ENCODE data around the gene ST6GALNAC5. TPM values are rescaled to one million over a fixed set of nuclear protein-coding genes. Genes with fewer than 3 reads are reported as not detected.

Gene ST6GALNAC5
- polyA plus RNA-seq, 1 experiment = 3.0 TPM

DNA sequence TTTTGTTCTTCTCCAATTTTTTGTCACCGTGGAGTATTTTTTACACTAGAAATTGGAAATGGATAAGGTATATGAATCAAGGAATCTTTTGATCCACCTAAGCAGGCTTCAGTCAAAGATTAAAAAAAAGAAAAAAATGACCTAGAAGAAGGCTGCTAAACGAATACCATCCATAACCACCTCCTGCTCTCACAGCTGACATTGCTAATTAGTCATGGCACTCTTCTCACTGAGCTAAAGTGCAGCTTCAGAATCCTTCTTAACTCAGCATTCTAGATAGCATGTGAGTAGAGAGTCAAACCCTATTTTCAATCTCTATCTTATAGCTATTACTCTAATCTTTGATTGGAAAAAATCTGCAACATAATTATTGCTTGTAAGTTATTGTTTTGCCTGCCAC lies 40.2 kb upstream of the ST6GALNAC5 start:
- ChIA-PET POLR2A (no interaction called here), CTCF (interaction anchor here (0.6 to 1.8 kb wide), 2 partner anchors 14 to 59 kb away, joined by 3 read pairs; no protein-coding TSS in a partner anchor)
- Histone ChIP-seq H3K27me3 (ENCODE audit: control insufficient read depth, insufficient read depth, low read length) (no peaks in the 10 kb centered on the region), H3K36me3 (ENCODE audit: control insufficient read depth, insufficient read depth, low read length) (no peaks in the 10 kb centered on the region), H3K4me3 (ENCODE audit: low read depth, low read length) (no peak overlapping the region)
- TF ChIP-seq, protein P1, sequence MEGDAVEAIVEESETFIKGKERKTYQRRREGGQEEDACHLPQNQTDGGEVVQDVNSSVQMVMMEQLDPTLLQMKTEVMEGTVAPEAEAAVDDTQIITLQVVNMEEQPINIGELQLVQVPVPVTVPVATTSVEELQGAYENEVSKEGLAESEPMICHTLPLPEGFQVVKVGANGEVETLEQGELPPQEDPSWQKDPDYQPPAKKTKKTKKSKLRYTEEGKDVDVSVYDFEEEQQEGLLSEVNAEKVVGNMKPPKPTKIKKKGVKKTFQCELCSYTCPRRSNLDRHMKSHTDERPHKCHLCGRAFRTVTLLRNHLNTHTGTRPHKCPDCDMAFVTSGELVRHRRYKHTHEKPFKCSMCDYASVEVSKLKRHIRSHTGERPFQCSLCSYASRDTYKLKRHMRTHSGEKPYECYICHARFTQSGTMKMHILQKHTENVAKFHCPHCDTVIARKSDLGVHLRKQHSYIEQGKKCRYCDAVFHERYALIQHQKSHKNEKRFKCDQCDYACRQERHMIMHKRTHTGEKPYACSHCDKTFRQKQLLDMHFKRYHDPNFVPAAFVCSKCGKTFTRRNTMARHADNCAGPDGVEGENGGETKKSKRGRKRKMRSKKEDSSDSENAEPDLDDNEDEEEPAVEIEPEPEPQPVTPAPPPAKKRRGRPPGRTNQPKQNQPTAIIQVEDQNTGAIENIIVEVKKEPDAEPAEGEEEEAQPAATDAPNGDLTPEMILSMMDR (IDR thresholded peaks at IDR 0.05; ENCODE audit: insufficient read depth, low read depth, low read length) = no peak
- no peak for DNase-seq (ENCODE audit: low read depth)

DNA sequence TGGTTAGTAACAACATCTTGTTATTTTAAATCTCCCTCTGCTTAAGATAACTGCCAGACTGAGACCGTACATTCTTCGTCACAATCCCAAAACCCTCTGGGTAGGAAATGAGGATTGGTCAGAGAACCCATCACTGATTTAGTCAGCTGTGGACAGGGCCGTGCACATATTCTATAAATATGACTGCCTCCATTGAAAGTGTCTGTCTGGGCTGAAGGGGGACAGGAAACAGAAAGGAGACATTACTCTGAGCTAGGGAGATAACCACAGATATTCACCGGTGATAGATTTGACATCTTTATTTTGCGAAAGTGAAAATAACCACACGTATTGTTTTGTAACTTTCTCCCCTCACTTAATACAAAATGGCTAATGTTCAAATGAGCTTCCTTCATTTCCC lies 36.9 kb upstream of the ST6GALNAC5 start:
- DNase-seq (ENCODE audit: low read depth) = no peak
- ChIA-PET POLR2A (no interaction called here), CTCF (interaction anchor here (1.0 kb wide), 1 partner anchor 10 kb away, joined by 3 read pairs; no protein-coding TSS in a partner anchor)
- Histone ChIP-seq H3K4me3 (ENCODE audit: low read depth, low read length) (no peak overlapping the region), H3K27me3 (ENCODE audit: control insufficient read depth, insufficient read depth, low read length) (no peaks in the 10 kb centered on the region), H3K36me3 (ENCODE audit: control insufficient read depth, insufficient read depth, low read length) (no peaks in the 10 kb centered on the region)
- TF ChIP-seq, protein P1 (IDR thresholded peaks at IDR 0.05; ENCODE audit: insufficient read depth, low read depth, low read length) = no peak

DNA sequence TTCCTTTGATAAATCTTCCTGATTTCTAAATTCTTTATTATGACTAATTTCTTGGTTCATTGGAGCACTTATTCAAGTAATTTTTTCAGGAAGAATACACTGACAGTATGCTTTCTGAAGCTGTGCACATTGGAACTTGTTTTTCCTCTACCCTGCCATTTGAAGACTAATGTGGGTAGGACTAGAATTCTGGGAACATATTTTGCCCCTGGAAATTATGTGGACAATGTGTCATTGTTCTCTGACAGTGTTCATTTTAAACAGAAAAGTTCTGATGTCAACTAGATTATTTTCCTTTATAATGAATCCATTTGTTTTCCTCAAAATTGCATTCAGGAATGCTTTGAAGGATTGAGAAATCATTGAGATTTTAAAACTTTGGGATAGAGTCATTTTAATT lies 34.8 kb upstream of the ST6GALNAC5 start:
- H3K36me3 ChIP-seq (ENCODE audit: control insufficient read depth, insufficient read depth, low read length) = no peaks in the 10 kb centered on the region
- TF ChIP-seq, protein P1 (IDR thresholded peaks at IDR 0.05; ENCODE audit: insufficient read depth, low read depth, low read length) = no peak
- H3K4me3 ChIP-seq (ENCODE audit: low read depth, low read length) = no peak overlapping the region
- ChIA-PET CTCF (interaction anchor here (1.3 kb wide), 1 partner anchor 23 kb away, joined by 4 read pairs; no protein-coding TSS in a partner anchor), POLR2A (no interaction called here)
- no peaks in the 10 kb centered on the region for H3K27me3 ChIP-seq (ENCODE audit: control insufficient read depth, insufficient read depth, low read length)
- DNase-seq (ENCODE audit: low read depth) = no peak

DNA sequence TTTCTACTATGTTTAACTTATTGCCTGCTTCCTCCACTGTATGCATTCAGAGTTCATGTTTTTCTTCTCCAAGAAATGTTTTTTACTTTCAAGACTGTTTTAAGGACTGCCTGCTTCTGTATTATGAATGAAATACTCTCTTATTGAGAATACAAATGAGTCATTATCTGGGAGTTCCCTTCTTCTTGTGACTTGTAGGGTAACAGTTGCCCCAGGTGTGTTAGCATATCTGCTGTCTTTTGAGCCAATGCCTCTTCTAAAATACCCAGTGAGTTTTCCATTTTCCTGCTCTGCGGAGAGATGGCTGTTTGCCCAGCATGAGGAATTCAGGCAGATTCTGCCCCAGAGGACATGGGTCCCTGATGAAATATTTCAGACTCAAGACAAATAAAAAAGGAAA lies 34.1 kb upstream of the ST6GALNAC5 start:
- ChIA-PET CTCF (interaction anchor here (1.3 kb wide), 1 partner anchor 23 kb away, joined by 4 read pairs; no protein-coding TSS in a partner anchor), POLR2A (no interaction called here)
- TF ChIP-seq, protein P1 (IDR thresholded peaks at IDR 0.05; ENCODE audit: insufficient read depth, low read depth, low read length) = no peak
- Histone ChIP-seq H3K27me3 (ENCODE audit: control insufficient read depth, insufficient read depth, low read length) (no peaks in the 10 kb centered on the region), H3K36me3 (ENCODE audit: control insufficient read depth, insufficient read depth, low read length) (no peaks in the 10 kb centered on the region), H3K4me3 (ENCODE audit: low read depth, low read length) (no peak overlapping the region)
- no peak for DNase-seq (ENCODE audit: low read depth)

DNA sequence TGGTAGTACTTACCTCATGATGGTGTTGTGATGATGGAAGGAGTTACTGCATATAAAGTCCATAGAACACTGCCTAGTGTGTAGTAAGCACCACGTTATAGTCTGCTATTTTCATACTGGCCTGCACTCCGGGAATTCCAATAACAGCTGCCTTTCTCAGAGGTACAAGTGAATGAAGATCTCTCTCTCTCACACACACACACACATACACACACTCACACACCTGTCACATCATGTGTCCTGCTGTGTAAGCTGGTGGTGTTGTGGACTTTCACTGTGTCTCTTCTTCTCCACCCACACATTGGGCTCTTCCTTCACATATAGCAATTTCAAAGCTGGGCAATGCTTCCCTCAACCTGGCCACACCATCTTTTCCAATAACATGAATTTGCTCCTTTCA lies 33.4 kb upstream of the ST6GALNAC5 start:
- Histone ChIP-seq H3K27me3 (ENCODE audit: control insufficient read depth, insufficient read depth, low read length) (no peaks in the 10 kb centered on the region), H3K36me3 (ENCODE audit: control insufficient read depth, insufficient read depth, low read length) (no peaks in the 10 kb centered on the region), H3K4me3 (ENCODE audit: low read depth, low read length) (no peak overlapping the region)
- ChIA-PET CTCF (interaction anchor here (1.0 to 1.3 kb wide), 2 partner anchors 22 to 248 kb away, joined by 4 read pairs; no protein-coding TSS in a partner anchor), POLR2A (no interaction called here)
- no peak for DNase-seq (ENCODE audit: low read depth)
- TF ChIP-seq, protein P1 (IDR thresholded peaks at IDR 0.05; ENCODE audit: insufficient read depth, low read depth, low read length) = no peak
